ENCODE measurements around the gene DLGAP4. TPM values are rescaled to one million over a fixed set of nuclear protein-coding genes. Genes with fewer than 3 reads are reported as not detected.

The DLGAP4 gene
- total RNA-seq, 2 donors from 2014 or later = 23.1 to 60.0 TPM

- Histone ChIP-seq H3K27ac (peak overlapping the region in 2 of 4 donors; percentile 51 to 52), H3K36me3 (replicated peaks in 1 of 2; ENCODE audit: insufficient read depth in 1 of 2, low read depth in 2 of 2) (peaks cover 0 to 5% of the 10 kb centered on the region in 2 donors), H3K4me3 (no peak overlapping the region), H3K4me1 (peaks cover 32% of the 10 kb centered on the region), H3K9me3 (no peaks in the 10 kb centered on the region), H3K27me3 (no peaks in the 10 kb centered on the region)
- TF ChIP-seq POLR2A (IDR thresholded peaks at IDR 0.05) (no peak), CTCF (IDR thresholded peaks at IDR 0.05) (peak in 6 of 7 experiments; percentile 24 to 53 (median 40))
- intact Hi-C loops (cut with DNase I) = no loop called here
- peak in 3 of 4 donors; percentile 44 to 61 (median 50) for DNase-seq
- no peak for ATAC-seq
- 76 to 78% methylated on average over 9 of the region's 10 CpGs for WGBS, 2 donors
These were observed 187.1 kb downstream of the DLGAP4 start for GRCh38 chr20:36493051-36493800.

GRCh38 chr20:36493801-36494114, 187.6 kb downstream of the DLGAP4 start:
- TF ChIP-seq POLR2A (IDR thresholded peaks at IDR 0.05) (no peak), CTCF (IDR thresholded peaks at IDR 0.05) (no peak)
- intact Hi-C loops (cut with DNase I) = no loop called here
- no peaks in the 10 kb centered on the region for H3K9me3 ChIP-seq
- WGBS, 2 donors = 42 to 56% methylated on average over 3 to 7 of the region's 7 CpGs
- peaks cover 35% of the 10 kb centered on the region for H3K4me1 ChIP-seq
- peak overlapping the region in 2 of 4 donors; percentile 43 to 51 for H3K27ac ChIP-seq
- no peak for ATAC-seq
- no peaks in the 10 kb centered on the region for H3K27me3 ChIP-seq
- DNase-seq = peak in 3 of 4 donors; percentile 53 to 66 (median 58)
- no peak overlapping the region for H3K4me3 ChIP-seq
- peaks cover 0 to 5% of the 10 kb centered on the region in 2 donors for H3K36me3 ChIP-seq (replicated peaks in 1 of 2; ENCODE audit: insufficient read depth in 1 of 2, low read depth in 2 of 2)

- peaks cover 0 to 10% of the 10 kb centered on the region in 2 donors for H3K36me3 ChIP-seq (replicated peaks in 1 of 2; ENCODE audit: insufficient read depth in 1 of 2, low read depth in 2 of 2)
- DNase-seq (no peak), ATAC-seq (no peak)
- 90 to 91% methylated on average over 17 to 32 of the region's 33 CpGs for WGBS, 2 donors
- H3K27ac ChIP-seq = peak overlapping the region; percentile 11 to 68 (median 58)
- no peaks in the 10 kb centered on the region for H3K27me3 ChIP-seq
- H3K9me3 ChIP-seq = no peaks in the 10 kb centered on the region
- intact Hi-C loops (cut with DNase I) = no loop called here
- TF ChIP-seq CTCF (IDR thresholded peaks at IDR 0.05) = no peak
- H3K4me1 ChIP-seq = peaks cover 32% of the 10 kb centered on the region
- H3K4me3 ChIP-seq = no peak overlapping the region
These were observed 190.8 kb downstream of the DLGAP4 start for GRCh38 chr20:36496707-36497669.

- H3K4me3 ChIP-seq = no peak overlapping the region
- peaks cover 0 to 10% of the 10 kb centered on the region in 2 donors for H3K36me3 ChIP-seq (replicated peaks in 1 of 2; ENCODE audit: insufficient read depth in 1 of 2, low read depth in 2 of 2)
- TF ChIP-seq CTCF (IDR thresholded peaks at IDR 0.05) (no peak), POLR2A (IDR thresholded peaks at IDR 0.05) (no peak)
- ATAC-seq (peak; percentile 68), DNase-seq (peak; percentile 34 to 65 (median 60))
- H3K9me3 ChIP-seq = no peaks in the 10 kb centered on the region
- no peaks in the 10 kb centered on the region for H3K27me3 ChIP-seq
- WGBS, 2 donors = 32 to 35% methylated on average over 4 of the region's 4 CpGs
- intact Hi-C loops (cut with DNase I) = no loop called here
- peaks cover 23% of the 10 kb centered on the region for H3K4me1 ChIP-seq
- H3K27ac ChIP-seq = peak overlapping the region; percentile 11 to 68 (median 58)
These were observed 191.7 kb downstream of the DLGAP4 start for GRCh38 chr20:36497856-36498255.

Data from body of pancreas (tissue), 4 donors.